ENCODE measurements around the gene PUS7. TPM values are rescaled to one million over a fixed set of nuclear protein-coding genes. Genes with fewer than 3 reads are reported as not detected.
"Not testable (repeated sequence)": the region's sequence is repeated elsewhere in the genome, so short reads cannot be mapped to it uniquely, and the experiment has no call there.

Gene PUS7
- total RNA-seq, 4 donors from 2014 or later = 14.1 to 20.6 (median 16.3) TPM

DNA sequence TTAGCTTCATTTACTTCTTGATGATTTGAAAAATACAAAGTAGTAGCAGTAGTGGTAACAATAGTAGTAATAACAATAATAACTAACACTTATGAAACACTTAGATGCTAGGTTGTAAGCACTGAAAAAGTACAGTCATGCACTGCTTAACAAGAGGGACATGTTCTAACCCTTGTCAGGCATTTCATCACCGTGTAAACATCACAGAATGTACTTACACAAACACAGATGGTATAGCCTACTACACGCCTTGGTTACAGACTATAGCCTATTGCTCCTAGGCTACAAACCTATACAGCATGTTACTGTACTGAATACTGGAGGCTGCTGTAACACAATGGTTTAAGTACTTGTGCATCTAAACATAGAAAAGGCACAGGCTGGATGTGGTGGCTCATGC lies 60.6 kb downstream of the PUS7 start:
- intact Hi-C loops (cut with DNase I; ENCODE audit: low total_unique reads) = no loop called here
- no peak for DNase-seq (ENCODE audit: low spot score in 2 of 2)
- 82 to 92% methylated on average over 2 of the region's 2 CpGs for WGBS, 2 donors
- TF ChIP-seq, protein P1, sequence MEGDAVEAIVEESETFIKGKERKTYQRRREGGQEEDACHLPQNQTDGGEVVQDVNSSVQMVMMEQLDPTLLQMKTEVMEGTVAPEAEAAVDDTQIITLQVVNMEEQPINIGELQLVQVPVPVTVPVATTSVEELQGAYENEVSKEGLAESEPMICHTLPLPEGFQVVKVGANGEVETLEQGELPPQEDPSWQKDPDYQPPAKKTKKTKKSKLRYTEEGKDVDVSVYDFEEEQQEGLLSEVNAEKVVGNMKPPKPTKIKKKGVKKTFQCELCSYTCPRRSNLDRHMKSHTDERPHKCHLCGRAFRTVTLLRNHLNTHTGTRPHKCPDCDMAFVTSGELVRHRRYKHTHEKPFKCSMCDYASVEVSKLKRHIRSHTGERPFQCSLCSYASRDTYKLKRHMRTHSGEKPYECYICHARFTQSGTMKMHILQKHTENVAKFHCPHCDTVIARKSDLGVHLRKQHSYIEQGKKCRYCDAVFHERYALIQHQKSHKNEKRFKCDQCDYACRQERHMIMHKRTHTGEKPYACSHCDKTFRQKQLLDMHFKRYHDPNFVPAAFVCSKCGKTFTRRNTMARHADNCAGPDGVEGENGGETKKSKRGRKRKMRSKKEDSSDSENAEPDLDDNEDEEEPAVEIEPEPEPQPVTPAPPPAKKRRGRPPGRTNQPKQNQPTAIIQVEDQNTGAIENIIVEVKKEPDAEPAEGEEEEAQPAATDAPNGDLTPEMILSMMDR (IDR thresholded peaks at IDR 0.05) = no peak
- TF ChIP-seq POLR2A (IDR thresholded peaks at IDR 0.05) = no peak
- no peak overlapping the region for H3K4me3 ChIP-seq (ENCODE audit: low read depth, poor library complexity, severe bottlenecking)

DNA sequence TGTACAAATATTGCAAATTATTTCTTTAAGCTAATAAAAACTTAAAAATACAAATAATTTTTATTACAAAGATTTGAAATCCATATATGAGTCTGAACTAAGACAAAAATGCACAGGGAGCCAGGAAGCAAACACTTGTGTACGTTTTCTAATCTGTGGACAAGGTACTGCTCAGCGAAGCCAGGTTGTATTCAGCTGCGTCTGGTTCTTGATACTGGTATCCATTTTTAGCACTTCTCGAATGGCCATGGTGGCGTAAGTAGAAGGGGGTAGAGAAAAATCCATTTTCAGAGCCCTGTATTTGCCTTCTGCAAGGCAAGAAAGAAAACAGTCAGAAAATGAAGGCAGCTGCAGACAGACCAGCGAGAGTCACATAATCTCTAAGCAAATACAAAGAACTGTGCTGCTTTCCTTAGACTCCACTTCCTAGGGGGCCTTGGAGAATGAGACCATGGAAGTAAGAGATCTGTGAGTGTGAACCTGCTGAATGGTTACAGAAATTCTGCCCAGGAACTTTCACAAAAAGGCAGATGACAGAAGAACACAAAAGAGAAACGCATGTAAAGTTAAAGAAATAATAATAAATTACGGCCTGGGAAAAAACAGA lies 64.3 kb downstream of the PUS7 start:
- intact Hi-C loops (cut with DNase I; ENCODE audit: low total_unique reads) = no loop called here
- TF ChIP-seq POLR2A (IDR thresholded peaks at IDR 0.05) = no peak
- TF ChIP-seq, protein P1 (IDR thresholded peaks at IDR 0.05) = no peak
- H3K4me3 ChIP-seq (ENCODE audit: low read depth, poor library complexity, severe bottlenecking) = no peak overlapping the region
- 95% methylated on average over 8 of the region's 8 CpGs for WGBS, 2 donors
- no peak for DNase-seq (ENCODE audit: low spot score in 2 of 2)

DNA sequence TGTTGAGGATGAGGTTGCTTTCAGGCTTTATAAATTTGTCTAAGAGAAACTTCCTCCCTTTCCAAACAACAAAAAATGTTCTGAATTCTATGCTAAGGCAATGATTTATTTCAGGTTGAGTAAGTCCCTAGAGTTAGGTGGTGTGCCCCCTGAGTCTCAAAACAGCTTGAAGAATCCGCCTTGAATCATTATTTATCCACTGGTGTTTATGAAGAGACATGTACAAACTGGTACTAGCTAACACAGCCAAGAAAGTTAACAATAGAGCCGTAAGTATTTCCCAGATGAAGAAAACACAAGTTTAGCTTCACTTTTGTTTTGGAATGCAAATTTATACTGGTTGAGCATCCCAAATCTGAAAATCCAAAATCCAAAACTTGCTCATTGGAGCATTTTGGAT lies 67.2 kb downstream of the PUS7 start:
- 33 to 41% methylated on average over 2 of the region's 2 CpGs for WGBS, 2 donors
- intact Hi-C loops (cut with DNase I; ENCODE audit: low total_unique reads) = no loop called here
- H3K4me3 ChIP-seq (ENCODE audit: low read depth, poor library complexity, severe bottlenecking) = no peak overlapping the region
- DNase-seq (ENCODE audit: low spot score in 2 of 2) = no peak
- TF ChIP-seq, protein P1 (IDR thresholded peaks at IDR 0.05) = no peak
- no peak for TF ChIP-seq POLR2A (IDR thresholded peaks at IDR 0.05)

DNA sequence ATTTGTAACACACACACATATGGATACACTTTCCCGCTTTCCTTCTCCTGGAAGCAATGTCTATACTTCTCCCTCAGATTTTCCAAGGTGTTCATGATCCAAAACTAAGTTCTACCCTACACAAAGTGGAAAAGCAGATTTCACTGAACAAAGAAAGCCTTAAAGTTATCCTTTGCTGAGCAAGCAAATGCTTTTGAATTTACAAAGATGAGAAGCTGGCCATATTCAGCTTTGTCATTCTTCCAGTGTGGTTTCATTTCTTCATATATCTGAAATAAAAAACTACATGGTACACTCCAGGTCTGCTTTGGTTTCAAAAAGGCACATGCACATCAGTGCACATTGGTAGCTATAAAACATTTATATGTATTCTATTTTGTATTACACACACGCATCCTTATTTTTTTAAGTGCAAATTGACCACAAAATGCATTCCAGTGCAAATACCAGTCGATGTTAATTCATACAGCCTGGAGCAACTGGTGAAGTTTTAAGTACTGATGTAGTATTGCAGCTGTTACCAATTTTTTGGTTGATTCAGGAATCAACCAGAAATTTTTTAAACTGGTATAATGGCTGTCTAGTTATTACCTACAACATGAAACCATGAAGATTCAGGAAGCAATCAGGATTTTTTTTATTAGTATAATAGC lies 67.8 kb downstream of the PUS7 start:
- TF ChIP-seq, protein P1 (IDR thresholded peaks at IDR 0.05) = no peak
- no peak for TF ChIP-seq POLR2A (IDR thresholded peaks at IDR 0.05)
- no peak for DNase-seq (ENCODE audit: low spot score in 2 of 2)
- WGBS, 2 donors = 43 to 46% methylated on average over 3 of the region's 3 CpGs
- H3K4me3 ChIP-seq (ENCODE audit: low read depth, poor library complexity, severe bottlenecking) = no peak overlapping the region
- intact Hi-C loops (cut with DNase I; ENCODE audit: low total_unique reads) = no loop called here

DNA sequence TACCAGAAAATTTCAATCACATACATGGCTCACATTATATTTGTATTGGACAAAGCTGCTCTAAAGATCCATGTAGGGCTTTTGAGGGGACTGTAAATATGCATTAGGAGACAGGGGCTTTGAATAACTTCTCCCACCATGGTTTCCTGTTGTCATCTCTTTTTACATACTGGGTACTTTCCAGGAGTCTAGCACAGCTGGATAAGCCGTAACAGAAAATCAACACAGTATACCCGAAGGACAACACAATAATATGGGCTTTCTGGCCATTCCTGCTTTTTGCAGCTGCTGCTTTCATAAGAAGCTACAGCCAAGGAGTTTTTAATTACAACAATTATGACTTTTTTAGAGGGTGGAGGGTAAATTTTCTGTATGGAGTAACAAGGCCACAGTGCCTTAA lies 70.0 kb downstream of the PUS7 start:
- intact Hi-C loops (cut with DNase I; ENCODE audit: low total_unique reads) = no loop called here
- WGBS, 2 donors = 80 to 85% methylated on average over 2 of the region's 2 CpGs
- no peak for DNase-seq (ENCODE audit: low spot score in 2 of 2)
- no peak overlapping the region for H3K4me3 ChIP-seq (ENCODE audit: low read depth, poor library complexity, severe bottlenecking)
- TF ChIP-seq, protein P1 (IDR thresholded peaks at IDR 0.05) = no peak
- no peak for TF ChIP-seq POLR2A (IDR thresholded peaks at IDR 0.05)

DNA sequence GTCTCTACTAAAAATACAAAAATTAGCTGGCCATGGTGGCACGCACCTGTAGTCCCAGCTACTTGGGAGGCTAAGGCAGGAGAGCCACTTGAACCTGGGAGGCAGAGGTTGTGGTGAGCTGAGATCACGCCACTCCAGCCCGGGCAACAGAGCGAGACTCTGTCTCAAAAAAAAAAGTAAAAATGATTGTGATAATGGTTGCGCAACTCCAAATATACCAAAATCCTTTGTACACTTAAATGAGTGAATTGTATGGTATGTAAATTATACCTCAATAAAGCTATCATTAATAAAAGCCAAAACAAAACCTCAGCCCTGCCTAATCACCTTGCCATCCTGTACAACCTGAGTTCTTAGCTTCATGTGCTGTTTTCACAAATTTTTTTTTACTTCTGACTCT lies 71.2 kb downstream of the PUS7 start:
- WGBS, 2 donors = 93 to 96% methylated on average over 5 of the region's 5 CpGs
- DNase-seq (ENCODE audit: low spot score in 2 of 2); intact Hi-C loops (cut with DNase I; ENCODE audit: low total_unique reads); H3K4me3 ChIP-seq (ENCODE audit: low read depth, poor library complexity, severe bottlenecking): not testable (repeated sequence)
